Mesothelial cell of epicardium (in vitro differentiated cells): ENCODE data around the gene DOCK4. TPM values are rescaled to one million over a fixed set of nuclear protein-coding genes. Genes with fewer than 3 reads are reported as not detected.

Source experiments
- DNase-seq, 2 experiments: peaks; one replicate each; pipeline ENCODE4 v3.0.0; 2021; ENCODE audit warnings: low spot score in 2 of 2; ENCODE audit not compliant: unreplicated experiment in 2 of 2
- H3K27ac Mint-ChIP-seq: 2 replicates; pipeline ENCODE4 v1.8.0; 2021; ENCODE audit warnings: mixed read lengths
- H3K27me3 Mint-ChIP-seq: 2 replicates; pipeline ENCODE4 v1.8.0; 2021; ENCODE audit warnings: low read depth, mixed read lengths
- H3K36me3 Mint-ChIP-seq: 2 replicates; pipeline ENCODE4 v1.8.0; 2021; ENCODE audit warnings: mixed read lengths
- H3K4me1 Mint-ChIP-seq: 2 replicates; pipeline ENCODE4 v1.8.0; 2021; ENCODE audit warnings: mixed read lengths
- H3K4me3 Mint-ChIP-seq: 2 replicates; pipeline ENCODE4 v1.8.0; 2021; ENCODE audit warnings: mild to moderate bottlenecking, moderate library complexity, mixed read lengths
- H3K9me3 Mint-ChIP-seq: 2 replicates; pipeline ENCODE4 v1.8.0; 2021; ENCODE audit warnings: mixed read lengths
- total RNA-seq: library from RNA; stranded (reverse); gene quantifications from 3 replicates; pipeline ENCODE4 v1.2.1, GENCODE V29; 2021
- TF ChIP-seq, protein P1 (sequence below): fragments of 200-600 bp; sonication (generic); IDR thresholded peaks from one replicate; pipeline ENCODE4 v1.5.0; 2021; ENCODE audit warnings: antibody characterized with exemption; ENCODE audit not compliant: unreplicated experiment

DOCK4 gene
- total RNA-seq, 1 donor from 2014 or later, result 27.7 TPM

DNA sequence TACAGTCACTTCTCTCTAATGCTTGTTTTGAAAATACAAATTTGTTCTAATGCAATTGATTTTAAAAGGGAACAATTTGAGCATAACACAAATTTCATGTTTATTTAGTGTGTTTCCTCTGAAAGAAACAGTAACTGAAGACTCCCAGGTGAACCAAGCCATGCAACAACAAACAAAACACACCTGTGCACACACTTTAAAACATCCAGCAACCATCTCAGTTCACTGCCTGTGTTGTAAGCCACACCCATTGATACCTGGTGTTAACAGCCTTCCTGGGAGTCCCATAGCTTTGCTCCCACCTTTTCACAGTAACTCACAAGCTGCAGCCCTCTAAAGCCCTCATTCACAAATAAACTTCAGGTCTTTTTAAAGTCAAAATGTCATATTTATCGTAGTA is 89.3 kb downstream of the DOCK4 start:
- no peak overlapping the region for H3K27ac Mint-ChIP-seq
- no peaks in the 10 kb centered on the region for H3K9me3 Mint-ChIP-seq
- peaks cover under 1% of the 10 kb centered on the region for H3K36me3 Mint-ChIP-seq
- no peak for DNase-seq
- no peaks in the 10 kb centered on the region for H3K27me3 Mint-ChIP-seq
- H3K4me1 Mint-ChIP-seq, result peaks cover under 1% of the 10 kb centered on the region
- no peak overlapping the region for H3K4me3 Mint-ChIP-seq
- TF ChIP-seq, protein P1, sequence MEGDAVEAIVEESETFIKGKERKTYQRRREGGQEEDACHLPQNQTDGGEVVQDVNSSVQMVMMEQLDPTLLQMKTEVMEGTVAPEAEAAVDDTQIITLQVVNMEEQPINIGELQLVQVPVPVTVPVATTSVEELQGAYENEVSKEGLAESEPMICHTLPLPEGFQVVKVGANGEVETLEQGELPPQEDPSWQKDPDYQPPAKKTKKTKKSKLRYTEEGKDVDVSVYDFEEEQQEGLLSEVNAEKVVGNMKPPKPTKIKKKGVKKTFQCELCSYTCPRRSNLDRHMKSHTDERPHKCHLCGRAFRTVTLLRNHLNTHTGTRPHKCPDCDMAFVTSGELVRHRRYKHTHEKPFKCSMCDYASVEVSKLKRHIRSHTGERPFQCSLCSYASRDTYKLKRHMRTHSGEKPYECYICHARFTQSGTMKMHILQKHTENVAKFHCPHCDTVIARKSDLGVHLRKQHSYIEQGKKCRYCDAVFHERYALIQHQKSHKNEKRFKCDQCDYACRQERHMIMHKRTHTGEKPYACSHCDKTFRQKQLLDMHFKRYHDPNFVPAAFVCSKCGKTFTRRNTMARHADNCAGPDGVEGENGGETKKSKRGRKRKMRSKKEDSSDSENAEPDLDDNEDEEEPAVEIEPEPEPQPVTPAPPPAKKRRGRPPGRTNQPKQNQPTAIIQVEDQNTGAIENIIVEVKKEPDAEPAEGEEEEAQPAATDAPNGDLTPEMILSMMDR, result no peak

DNA sequence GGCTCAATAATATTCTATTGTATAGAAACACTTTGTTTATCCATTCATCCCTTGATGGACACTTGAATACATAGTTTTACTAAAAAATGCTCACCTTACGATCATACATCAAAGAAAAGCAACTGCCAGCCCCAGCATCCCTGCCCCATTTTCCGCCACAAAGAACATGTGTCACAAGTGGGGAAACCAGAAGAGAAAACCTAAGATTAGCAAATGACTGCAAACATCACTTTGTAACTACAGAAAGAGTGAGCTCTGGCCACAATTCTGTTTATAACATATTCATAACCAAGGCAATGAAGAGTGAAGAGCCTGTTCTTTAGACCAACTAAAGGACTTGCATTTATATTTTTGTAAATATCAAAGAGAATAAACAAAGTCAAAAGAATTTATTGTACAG is 89.8 kb downstream of the DOCK4 start:
- Mint-ChIP-seq H3K4me1 (no peaks in the 10 kb centered on the region), H3K27ac (no peak overlapping the region), H3K4me3 (no peak overlapping the region), H3K9me3 (no peaks in the 10 kb centered on the region), H3K36me3 (peaks cover 1% of the 10 kb centered on the region), H3K27me3 (no peaks in the 10 kb centered on the region)
- TF ChIP-seq, protein P1, result no peak
- DNase-seq, result no peak

DNA sequence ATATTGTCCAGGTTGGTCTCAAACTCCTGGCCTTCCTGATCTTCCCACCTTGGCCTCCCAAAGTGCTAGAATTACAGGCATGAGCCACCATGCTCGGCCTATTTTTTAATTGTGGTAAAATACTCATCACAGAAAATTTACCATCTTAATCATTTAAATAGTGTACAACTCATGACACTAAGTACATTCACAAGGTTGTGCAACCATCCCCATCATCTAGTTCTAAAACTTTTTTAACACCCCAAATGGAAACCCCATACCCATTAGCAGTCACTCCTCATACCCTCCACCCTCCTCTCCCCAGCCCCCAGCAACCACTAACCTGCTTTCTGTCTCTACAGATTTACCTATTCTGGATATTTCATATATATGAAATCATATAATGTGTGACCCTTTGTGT is 90.3 kb downstream of the DOCK4 start:
- Mint-ChIP-seq H3K36me3 (peaks cover 1% of the 10 kb centered on the region), H3K4me3 (no peak overlapping the region)

DNA sequence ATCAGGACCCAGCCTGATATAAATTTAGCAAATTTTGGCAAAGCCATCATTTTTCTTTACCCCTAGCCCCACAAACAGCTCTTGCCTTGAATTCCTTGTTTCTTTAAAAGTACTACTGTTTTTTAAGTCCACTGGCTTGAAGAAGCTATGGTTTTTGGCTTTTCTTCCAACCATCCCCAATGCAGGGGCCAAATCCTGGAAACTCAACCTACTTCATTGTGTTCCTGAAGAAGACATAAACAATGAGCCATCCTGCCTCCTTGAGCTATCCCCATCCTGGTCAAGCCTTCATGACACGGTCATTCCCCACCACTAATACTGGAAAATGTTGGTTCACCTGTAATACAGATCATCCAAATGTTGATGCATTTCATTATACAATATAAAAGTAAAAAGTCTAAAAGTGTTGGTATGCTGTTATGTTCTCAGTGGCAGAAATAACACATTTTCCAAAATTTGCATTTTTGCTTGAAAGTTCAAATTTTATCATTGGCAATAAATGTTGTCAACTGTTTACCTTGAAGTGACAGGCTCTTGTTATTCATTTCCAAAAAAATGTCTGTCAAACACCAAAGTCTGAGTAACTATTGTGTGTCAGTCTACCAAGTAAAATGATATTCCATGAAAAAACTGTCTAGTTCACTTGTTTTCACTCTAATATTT is 92.2 kb downstream of the DOCK4 start:
- H3K36me3 Mint-ChIP-seq, result peaks cover 1% of the 10 kb centered on the region
- no peak overlapping the region for H3K4me3 Mint-ChIP-seq
- H3K9me3 Mint-ChIP-seq, result no peaks in the 10 kb centered on the region
- TF ChIP-seq, protein P1, result no peak
- no peaks in the 10 kb centered on the region for H3K27me3 Mint-ChIP-seq
- DNase-seq, result no peak
- peaks cover 3% of the 10 kb centered on the region for H3K4me1 Mint-ChIP-seq
- H3K27ac Mint-ChIP-seq, result no peak overlapping the region

More for the DNA sequence above, 90.3 kb downstream of the DOCK4 start:
- Mint-ChIP-seq H3K27ac (no peak overlapping the region), H3K4me1 (no peaks in the 10 kb centered on the region), H3K9me3 (no peaks in the 10 kb centered on the region), H3K27me3 (no peaks in the 10 kb centered on the region)
- no peak for DNase-seq
- TF ChIP-seq, protein P1, result no peak

DNA sequence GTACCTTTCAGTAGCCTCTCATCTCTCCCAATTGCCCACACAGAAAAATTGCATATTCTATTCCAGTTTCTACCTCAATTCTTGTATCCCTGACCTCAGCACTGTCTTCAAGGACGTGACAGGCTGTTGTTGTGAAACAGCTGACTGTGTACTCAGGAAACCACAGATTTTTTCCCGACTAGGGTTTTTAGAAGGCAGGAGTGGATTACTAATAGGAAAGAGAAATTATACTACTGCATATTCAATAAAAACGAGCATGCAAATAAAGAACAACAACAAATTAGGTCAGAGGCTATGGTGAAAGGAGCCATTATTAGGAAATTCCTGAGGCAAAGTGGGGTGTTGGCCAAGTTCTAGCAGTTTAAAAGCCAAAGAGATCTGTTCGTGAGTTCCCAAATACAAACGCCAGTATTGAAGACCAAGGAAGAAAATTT is 93.4 kb downstream of the DOCK4 start:
- TF ChIP-seq, protein P1, result no peak
- Mint-ChIP-seq H3K4me1 (peaks cover 5% of the 10 kb centered on the region), H3K4me3 (no peak overlapping the region), H3K9me3 (no peaks in the 10 kb centered on the region), H3K27me3 (no peaks in the 10 kb centered on the region), H3K36me3 (peaks cover 1% of the 10 kb centered on the region), H3K27ac (no peak overlapping the region)
- DNase-seq, result no peak
